ENCODE data around the gene PPM1J.

PPM1J gene

DNA sequence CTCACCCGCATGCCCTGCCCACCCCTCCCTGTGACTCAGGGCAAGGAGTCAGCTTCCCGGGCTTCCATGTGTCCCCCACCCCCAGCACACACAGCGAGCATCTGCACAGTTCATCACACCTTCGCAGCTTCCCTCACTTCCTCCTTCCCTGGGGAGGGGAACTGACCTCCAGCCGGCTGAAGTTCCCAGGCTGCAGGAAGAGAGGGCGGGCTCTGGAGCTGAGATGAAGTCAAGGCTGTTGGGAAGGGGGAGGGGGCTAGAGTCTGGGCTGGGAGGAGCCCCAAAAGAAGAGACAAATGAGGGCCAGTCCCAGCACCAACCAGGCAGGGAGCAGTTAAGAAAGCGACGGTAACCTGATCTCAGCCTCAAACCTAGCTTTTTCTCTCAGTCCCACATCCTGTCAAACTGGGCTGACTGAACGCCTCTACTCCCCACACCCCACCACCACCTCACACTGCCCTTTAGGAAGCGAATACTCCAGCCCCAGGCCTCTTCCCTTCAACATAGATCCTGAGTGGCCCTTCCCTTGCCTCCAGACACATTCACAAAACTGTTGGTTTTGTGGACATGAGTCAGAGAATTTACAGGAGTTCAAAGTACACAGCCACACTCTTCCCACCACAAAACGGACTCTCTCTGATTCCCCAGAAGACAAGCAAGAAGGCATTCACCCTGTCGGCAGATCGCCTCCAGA, 10.1 kb downstream of the PPM1J start:
- DNase-seq (ENCODE audit: low spot score) = peak; percentile 39

DNA sequence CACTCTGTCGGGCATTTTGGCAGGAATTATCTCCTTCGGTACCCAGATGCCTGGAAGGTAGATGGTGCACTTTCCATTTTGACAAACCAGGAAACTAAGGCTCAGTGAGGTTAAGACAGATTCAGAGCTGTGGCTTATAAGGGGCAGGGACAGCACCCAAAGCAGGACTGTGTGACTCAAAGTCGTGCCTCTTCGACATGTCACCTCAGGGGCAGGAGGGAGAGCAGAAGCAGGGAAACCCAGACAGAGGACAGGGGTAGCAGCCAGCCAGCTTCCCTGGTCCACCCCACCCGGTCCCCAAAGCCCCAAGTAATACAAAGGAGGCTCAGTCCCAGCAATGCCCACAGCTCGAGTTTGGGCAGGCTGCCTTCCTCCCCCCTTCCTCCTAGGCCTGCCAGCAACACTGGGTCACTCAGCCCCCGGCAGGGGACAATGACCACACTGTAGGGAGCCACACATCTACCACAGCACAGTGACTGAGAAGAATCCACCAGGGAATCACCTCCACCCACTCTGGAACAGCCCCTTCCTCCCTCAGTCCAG, 10.7 kb downstream of the PPM1J start:
- no peak for DNase-seq (ENCODE audit: low spot score)

DNA sequence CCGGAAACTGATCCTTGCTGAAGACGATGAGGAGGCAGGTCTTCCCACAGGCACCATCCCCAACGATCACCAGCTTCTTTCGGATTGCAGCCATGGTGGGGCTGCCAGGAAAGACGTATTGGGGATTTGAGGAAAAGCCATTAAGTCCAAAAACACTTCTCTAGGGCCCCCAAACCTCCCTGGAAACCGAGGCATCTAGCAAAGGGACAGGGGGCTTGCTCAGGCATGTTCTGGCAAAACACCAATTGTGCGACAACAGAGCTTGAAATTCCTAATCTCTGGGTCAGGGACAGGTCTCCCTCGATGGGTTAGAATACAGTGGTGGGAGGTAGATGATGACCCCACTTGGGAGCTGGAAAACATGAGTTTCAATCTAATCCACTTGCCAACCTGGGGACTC, 11.4 kb downstream of the PPM1J start:
- no peak for DNase-seq (ENCODE audit: low spot score)

DNA sequence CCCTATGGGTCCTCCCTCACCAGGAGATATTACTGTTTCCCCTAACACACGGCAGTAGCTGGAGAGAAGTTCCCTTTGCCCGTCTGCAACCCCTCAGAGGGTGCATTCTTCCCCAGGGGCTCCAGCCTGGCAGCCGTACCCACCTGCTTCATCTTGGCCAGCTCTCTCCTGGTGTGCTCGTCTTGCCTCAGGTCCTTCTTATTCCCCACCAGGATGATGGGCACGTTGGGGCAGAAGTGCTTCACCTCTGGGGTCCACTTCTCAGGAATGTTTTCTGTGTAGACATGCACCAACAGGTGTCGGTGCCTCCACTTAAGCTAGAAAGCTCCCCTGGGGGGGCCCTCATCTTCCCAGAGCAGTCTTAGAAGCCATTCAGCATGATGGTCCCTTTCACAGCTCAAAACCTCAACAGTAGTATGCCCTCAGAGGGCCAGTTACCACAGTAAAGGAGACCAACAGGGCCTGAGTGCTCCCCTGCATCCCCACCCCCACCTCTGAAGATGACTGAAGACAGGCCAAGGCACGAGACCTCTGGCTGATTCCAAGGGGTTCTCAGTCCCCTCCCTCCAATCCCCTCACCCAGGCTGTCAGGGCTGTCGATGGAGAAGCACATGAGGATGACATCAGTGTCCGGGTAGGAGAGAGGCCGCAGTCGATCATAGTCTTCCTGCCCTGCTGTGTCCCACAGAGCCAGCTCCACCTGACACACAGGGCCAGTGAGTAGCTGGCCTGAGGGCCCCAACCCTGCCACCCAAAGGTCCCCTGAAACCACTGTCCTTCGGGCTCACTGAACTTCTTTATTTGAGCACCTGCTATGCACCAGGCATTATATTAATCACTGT, 12.5 kb downstream of the PPM1J start:
- DNase-seq (ENCODE audit: low spot score) = no peak

DNA sequence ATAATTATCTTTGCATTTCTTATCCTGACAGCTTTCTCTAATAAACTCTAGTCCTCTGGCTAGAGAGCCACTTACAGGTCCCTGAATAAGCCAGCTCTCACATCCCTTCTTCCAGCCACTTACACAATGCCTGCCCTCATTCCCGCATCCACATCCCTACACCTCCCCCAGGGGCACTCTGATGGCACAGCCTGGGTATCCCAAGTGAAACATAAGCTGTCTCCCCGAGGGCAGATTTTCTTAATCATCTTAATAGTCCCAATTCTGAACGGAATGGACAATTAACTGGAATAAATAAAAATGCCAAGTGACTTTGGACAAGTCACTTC, 13.1 kb downstream of the PPM1J start:
- DNase-seq (ENCODE audit: low spot score) = no peak

DNA sequence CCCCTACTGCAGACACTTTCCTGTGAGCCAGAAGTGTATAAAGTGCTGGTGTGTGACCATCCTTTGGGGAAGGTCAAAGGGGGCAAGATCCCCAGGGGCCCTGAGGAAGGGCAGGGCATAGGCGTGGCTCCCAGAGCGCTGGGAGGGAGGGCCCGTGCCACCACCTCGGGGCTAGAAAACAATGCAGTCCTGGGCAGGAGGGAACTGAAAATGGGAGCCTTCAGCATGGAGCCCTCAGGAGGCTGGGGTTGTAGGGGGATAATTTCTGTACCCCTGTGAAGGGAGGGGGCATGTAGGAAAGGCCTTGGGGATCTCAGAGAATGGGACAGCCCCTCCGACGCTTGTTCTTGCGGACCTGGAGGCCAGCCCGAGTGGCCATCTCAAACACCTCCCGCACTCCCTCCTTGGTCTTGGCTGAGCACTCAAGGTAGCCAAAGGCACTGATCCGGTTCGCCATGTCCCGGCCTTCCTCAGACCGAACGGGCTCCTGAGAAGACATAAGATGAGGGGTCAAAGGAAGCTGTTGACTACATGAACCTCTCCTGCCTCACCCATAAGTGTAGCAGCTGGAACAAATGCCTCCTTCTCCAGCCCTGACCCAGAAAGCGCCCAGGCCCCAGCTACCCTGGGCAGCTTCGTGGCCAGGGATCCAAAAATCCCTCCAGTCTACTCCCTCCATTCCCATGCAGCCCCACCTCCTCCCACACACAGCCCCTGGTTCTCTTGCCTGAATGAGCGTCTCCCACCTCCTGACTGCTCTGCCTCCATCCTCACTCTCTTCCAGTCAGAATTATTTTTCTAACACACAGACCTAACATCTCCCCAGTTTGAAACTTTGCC, 13.7 kb downstream of the PPM1J start:
- no peak for DNase-seq (ENCODE audit: low spot score)

DNA sequence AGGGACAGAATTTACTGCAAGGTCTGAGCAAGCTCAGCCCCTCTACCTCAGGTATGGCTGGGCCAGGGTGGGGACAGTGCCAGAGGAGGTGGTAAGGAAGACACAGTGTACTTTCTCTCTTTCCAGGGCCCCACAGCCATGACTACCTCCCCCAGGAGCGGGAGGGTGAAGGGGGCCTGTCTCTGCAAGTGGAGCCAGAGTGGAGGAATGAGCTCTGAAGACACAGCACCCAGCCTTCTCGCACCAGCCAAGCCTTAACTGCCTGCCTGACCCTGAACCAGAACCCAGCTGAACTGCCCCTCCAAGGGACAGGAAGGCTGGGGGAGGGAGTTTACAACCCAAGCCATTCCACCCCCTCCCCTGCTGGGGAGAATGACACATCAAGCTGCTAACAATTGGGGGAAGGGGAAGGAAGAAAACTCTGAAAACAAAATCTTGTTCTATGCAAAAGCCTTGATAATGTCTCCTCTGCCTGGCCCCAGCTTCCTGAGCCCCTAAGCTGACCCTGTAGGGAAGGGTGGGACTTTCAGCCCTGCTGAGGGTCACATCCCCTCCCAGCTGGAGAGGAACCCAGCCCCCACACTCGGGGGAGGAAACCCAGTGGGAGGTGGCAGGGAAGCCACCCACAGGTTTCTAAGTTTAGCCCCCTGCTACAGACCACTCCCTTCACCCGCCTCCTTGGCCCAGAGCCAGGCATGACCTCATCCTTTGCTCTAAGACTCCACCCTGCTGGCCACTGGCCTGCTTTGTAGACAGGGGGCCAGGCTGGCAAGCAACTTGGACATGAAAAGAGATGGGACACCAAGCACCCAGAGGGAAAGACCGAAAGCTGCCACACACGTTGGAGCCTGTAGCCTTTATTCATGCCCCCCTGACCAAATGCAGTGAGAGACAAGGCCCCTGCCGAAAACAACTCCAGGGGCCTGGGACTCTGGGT, 14.6 kb downstream of the PPM1J start:
- peak; percentile 75 for DNase-seq (ENCODE audit: low spot score)

DNA sequence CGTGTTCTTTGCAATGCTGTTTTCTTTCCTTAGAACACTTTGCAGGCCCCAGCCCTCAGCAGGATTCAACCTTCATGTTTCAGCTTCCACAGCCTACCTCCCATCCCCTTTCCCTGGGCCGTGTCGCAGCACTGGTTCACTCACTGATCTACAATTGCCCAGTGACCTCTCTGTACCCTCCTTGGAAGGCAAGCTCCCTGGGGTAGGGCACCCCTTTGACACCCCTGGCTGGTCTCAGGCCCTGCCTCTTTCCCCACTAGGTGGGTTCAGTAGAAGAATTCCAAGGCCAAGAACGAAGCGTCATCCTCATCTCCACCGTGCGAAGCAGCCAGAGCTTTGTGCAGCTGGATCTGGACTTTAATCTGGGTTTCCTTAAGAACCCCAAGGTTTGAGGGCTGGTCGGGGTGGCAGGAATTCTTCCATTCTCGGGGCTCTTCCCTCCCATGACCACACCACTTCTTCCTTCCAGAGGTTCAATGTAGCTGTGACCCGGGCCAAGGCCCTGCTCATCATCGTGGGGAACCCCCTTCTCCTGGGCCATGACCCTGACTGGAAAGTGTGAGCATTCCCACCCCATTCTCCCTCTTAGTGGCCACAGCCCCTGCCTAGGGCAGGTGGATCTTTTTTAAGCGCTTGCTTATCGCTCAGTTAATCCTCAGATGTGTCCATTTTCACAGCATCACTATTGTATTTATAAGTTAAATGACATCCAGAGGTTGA, 15.5 kb downstream of the PPM1J start:
- no peak for DNase-seq (ENCODE audit: low spot score)

DNA sequence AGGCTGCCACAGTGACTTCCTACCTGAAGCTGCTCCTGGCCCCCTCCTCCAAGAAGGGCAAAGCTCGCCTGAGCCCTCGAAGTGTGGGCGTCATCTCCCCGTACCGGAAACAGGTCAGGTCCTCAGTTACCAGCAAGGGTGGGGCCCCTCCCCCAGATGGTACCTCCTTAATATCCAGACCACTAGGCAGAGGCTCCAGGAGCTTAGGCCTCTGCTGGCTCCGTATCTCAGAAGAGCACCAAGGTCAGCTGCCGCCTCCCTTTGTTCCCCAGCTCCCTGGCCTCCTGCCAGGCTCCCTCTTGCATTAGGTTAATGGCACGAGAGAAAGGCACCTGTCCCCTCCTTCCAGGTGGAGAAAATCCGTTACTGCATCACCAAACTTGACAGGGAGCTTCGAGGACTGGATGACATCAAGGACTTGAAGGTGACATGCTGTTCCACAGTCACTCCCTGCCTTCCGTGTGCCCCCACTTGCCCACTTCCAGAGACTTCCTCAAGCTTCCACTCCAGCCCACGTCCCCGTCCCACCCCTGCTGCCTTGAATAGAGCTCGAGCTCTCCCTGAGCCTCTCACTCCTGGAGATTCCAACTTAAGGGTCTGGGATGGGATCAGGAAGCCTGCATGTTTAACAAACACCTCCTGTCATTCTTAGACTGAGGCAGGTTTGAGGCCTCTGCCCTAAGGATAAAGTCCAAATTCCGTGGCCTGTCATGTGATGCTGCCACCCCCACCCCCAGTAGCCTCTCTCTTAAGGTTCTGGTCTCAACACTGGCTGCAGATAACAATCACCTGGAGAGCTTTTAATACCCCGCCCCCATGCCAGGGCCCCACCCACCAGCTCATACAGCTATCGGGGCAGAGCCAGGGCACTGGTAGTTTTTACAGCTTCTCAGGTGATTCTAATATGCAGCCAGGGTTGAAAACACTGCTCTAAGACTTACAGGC, 16.5 kb downstream of the PPM1J start:
- DNase-seq (ENCODE audit: low spot score) = no peak

DNA sequence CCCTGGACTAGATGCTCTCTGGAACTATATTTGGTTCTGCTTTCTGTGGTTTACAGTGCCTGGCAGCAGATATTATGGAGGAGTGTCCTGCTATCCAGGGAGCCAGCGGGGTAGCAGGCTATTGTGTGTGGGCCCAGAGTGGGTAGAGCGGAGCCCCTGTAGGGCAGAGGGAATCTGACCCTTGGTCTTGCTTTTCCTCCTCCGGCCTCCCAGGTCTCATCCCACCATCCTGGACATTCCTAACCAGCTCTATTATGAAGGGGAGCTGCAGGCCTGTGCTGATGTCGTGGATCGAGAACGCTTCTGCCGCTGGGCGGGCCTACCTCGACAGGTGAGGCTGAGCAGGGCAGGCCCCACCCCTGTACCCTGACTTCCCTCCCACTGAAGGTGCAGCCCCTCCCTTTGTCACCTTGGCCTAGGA, 17.3 kb downstream of the PPM1J start:
- DNase-seq (ENCODE audit: low spot score) = no peak

DNA sequence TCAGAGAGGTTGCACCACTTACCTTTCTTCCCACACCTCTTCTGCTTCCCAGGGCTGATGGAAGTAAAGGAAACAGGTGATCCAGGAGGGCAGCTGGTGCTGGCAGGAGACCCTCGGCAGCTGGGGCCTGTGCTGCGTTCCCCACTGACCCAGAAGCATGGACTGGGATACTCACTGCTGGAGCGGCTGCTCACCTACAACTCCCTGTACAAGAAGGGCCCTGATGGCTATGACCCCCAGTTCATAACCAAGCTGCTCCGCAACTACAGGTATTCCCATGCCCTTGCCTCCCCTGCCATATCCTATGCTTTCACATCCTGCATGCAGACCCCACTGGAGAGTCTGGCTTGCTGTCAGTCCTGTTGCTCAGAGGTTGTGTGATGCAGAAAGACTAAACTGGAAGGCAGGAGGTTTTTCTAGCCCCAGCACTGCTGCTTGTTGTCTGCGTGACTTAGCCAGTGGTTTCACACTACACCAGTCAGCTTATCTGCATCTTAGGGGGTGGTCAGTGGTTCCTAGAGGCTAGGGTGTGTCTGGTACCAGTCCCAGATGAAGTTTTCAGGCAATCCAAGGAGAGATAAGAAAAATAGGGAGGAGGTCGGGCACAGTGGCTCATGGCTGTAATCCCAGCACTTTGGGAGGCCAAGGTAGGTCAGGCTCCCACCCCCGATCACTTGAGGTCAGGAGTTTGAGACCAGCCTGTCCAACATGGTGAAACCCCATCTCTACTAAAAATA, 18.4 kb downstream of the PPM1J start:
- DNase-seq (ENCODE audit: low spot score) = no peak

DNA sequence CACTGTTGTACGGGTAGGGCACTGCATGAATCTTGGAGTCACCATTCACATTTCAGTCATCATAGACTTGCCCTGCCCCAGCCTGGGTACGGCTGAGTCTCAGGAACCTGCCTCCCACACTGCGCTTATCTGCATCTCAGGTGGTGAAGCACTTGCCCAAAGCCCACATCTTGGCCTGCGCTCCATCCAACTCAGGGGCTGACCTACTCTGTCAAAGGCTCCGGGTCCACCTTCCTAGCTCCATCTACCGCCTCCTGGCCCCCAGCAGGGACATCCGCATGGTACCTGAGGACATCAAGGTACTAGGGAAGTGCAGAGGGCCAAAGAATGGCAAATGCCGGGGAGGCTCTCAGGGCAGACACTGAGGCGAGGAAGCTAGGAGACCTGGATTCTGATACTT, 19.9 kb downstream of the PPM1J start:
- no peak for DNase-seq (ENCODE audit: low spot score)

DNA sequence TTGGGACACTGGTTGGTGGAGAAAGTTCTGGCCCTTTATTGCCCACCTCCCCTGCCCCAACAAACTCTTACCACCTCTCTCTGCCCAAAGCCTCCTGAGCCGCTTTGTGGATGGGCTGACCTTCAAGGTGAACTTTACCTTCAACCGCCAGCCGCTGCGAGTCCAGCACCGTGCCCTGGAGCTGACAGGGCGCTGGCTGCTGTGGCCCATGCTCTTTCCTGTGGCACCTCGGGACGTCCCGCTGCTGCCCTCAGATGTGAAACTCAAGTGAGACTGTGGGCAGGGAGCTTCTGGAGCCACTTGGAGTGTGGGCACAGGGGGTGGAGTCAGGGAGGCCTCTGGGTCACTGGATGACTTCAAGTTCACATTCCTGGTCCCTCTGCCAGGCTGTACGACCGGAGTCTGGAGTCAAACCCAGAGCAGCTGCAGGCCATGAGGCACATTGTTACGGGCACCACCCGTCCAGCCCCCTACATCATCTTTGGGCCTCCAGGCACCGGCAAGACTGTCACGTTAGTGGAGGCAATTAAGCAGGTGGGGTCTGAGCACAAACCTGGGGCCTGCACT, 20.7 kb downstream of the PPM1J start:
- DNase-seq (ENCODE audit: low spot score) = no peak

DNA sequence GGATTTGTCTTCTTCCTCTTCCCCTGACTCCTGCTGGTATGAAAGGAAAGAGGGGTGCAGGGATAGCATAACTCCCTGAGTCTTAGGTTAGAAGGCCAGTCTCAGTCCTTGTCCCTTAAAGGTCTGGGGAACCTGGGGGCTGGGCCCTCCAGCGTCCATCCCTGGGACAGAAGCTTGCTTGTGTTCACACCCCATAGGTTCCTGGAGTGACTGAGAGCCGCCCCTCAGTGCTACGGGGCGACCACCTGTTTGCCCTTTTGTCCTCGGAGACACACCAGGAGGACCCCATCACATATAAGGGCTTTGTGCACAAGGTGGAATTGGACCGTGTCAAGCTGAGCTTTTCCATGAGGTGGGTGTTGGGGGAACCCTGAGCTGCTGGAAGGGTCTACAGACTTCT, 21.3 kb downstream of the PPM1J start:
- DNase-seq (ENCODE audit: low spot score) = no peak

DNA sequence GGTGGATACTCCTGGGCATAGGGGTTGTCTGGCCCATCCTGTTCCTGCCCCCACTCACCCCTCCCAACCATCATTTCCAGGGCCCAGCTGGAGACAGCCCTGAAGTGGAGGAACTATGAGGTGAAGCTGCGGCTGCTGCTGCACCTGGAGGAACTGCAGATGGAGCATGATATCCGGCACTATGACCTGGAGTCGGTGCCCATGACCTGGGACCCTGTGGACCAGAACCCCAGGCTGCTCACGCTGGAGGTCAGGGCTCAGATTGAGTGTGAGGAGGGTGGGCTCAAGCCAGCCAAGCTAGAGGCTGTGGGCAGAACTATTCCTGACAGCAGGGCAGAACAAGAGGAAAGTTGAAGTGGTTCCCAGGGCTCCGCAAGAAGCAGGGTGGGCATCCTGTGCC, 22.5 kb downstream of the PPM1J start:
- no peak for DNase-seq (ENCODE audit: low spot score)

DNA sequence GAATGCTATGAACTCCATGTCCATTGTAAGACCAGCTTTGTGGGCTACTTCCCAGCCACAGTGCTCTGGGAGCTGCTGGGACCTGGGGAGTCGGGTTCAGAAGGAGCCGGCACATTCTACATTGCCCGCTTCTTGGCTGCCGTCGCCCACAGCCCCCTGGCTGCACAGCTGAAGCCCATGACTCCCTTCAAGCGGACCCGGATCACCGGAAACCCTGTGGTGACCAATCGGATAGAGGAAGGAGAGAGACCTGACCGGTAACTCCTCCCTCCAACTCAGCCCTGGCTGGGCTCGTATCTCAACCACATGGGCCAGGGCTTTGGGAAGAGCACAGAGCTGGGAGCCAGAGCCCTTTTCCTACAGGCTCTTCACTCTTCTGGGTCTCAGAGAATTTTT, 25.3 kb downstream of the PPM1J start:
- no peak for DNase-seq (ENCODE audit: low spot score)

DNA sequence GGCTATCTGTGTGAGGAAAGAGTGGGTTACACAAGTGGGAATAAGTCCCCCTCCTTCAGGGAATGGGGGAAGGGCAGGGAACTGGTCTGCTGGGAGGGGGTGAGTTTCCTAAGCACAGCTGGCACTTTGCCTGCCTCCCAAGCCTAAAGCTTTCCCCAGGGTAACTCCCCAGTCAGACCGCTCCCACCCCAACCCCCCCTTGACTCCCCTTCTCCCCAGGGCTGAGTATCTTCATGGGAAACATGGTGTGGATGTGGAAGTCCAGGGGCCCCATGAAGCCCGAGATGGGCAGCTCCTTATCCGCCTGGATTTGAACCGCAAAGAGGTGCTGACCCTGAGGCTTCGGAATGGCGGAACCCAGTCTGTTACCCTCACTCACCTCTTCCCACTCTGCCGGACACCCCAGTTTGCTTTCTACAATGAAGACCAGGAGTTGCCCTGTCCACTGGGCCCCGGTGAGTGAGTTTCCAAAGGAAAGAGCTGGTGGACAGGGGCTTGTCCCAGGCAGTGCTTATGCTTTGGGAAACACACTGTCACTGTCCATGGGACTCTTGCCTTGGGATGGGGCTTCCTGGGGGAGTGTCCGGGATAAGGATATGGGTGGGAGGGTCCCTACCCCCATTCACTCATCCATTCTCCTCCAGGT, 25.8 kb downstream of the PPM1J start:
- no peak for DNase-seq (ENCODE audit: low spot score)

DNA sequence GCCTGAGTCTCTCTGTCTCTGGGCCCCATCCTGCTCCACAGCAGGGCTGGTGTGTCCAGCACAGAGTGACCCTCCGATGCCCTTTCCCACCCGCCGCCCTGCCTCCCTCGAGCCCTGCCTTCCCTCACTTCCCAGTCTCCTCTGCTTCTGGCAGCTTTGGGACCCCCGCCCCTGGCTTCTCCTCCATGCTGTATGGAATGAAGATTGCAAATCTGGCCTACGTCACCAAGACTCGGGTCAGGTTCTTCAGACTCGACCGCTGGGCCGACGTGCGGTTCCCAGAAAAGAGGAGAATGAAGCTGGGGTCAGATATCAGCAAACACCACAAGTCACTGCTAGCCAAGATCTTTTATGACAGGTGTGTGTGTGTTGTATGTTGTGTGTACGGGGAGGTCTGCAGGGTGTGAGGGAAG, 26.3 kb downstream of the PPM1J start:
- DNase-seq (ENCODE audit: low spot score) = no peak
